HL-60 (cell line): ENCODE measurements around the gene CDH23.

Experiments
- CTCF ChIP-seq: IDR thresholded peaks from one replicate; pipeline ENCODE4 v1.5.1; 2011; ENCODE audit warnings: low read length, control low read depth, inconsistent platforms; ENCODE audit not compliant: insufficient read depth
- GABPA ChIP-seq: IDR thresholded peaks from 2 replicates; pipeline ENCODE4 v1.6.1; 2012; ENCODE audit warnings: low read depth
- POLR2AphosphoS5 ChIP-seq: IDR thresholded peaks from 2 replicates; pipeline ENCODE4 v1.6.1; 2012; ENCODE audit warnings: low read depth
- SPI1 ChIP-seq: IDR thresholded peaks from 2 replicates; pipeline ENCODE4 v1.6.1; 2012; ENCODE audit warnings: low read depth, mild to moderate bottlenecking, borderline replicate concordance

GRCh38 chr10:71436268-71437125, 39.8 kb downstream of the CDH23 start:
- no peak for TF ChIP-seq CTCF
- TF ChIP-seq GABPA, result no peak
- no peak for TF ChIP-seq POLR2AphosphoS5
- no peak for TF ChIP-seq SPI1
